HFFc6 (cell line): ENCODE measurements around the gene TPBG. TPM values are rescaled to one million over a fixed set of nuclear protein-coding genes. Genes with fewer than 3 reads are reported as not detected.
A peak's percentile ranks its signal among the peaks of the same experiment; 100 is the strongest.

Source experiments
- DNase-seq: peaks from one replicate; pipeline ENCODE4 v3.0.0-alpha.2; 2018
- H3K27ac Mint-ChIP-seq: 2 replicates; pipeline ENCODE4 v1.8.0; 2020; ENCODE audit warnings: mild to moderate bottlenecking, mixed read lengths
- H3K27me3 Mint-ChIP-seq: 2 replicates; pipeline ENCODE4 v1.8.0; 2021; ENCODE audit warnings: mild to moderate bottlenecking, moderate library complexity, mixed read lengths; ENCODE audit not compliant: insufficient read depth
- H3K36me3 Mint-ChIP-seq: 2 replicates; pipeline ENCODE4 v1.8.0; 2021; ENCODE audit warnings: low read depth, mixed read lengths
- H3K4me1 Mint-ChIP-seq: 2 replicates; pipeline ENCODE4 v1.8.0; 2020; ENCODE audit warnings: low read depth, mixed read lengths
- H3K4me3 Mint-ChIP-seq: 2 replicates; pipeline ENCODE4 v1.8.0; 2020; ENCODE audit warnings: mild to moderate bottlenecking, moderate library complexity, mixed read lengths
- H3K9me3 Mint-ChIP-seq: 2 replicates; pipeline ENCODE4 v1.8.0; 2020; ENCODE audit warnings: mild to moderate bottlenecking, mixed read lengths
- total RNA-seq, 6 experiments: library from RNA; stranded (reverse); fragmentation: NEBNext Ultra II Directional; extraction: Animal tissue kit (Norgen Biotek cat#: 25700); gene quantifications; 2 replicates in 1 of 6; 3 replicates in 5 of 6; pipeline ENCODE4 v1.2.3, GENCODE V29; 2021
- TF ChIP-seq, protein P1 (sequence below): fragments of 200-600 bp; sonication (generic); IDR thresholded peaks from 2 replicates; pipeline ENCODE4 v1.5.0; 2021; ENCODE audit warnings: antibody characterized with exemption, mild to moderate bottlenecking

The TPBG gene
- total RNA-seq, 6 experiments from 2014 or later: 70.0 to 123 (median 84.6) TPM

GRCh38 chr6:82361631-82362030 is 2.0 kb upstream of the TPBG start:
- Mint-ChIP-seq H3K9me3 (0 out of 2 replicates have a peak, but pooled peaks cover 3% of the 10 kb centered on the region), H3K27ac (peak overlapping the region; percentile 95), H3K27me3 (peaks cover 7% of the 10 kb centered on the region), H3K36me3 (peaks cover 21% of the 10 kb centered on the region), H3K4me3 (peak overlapping the region; percentile 99), H3K4me1 (peaks cover 46% of the 10 kb centered on the region)
- DNase-seq: no peak
- TF ChIP-seq, protein P1, sequence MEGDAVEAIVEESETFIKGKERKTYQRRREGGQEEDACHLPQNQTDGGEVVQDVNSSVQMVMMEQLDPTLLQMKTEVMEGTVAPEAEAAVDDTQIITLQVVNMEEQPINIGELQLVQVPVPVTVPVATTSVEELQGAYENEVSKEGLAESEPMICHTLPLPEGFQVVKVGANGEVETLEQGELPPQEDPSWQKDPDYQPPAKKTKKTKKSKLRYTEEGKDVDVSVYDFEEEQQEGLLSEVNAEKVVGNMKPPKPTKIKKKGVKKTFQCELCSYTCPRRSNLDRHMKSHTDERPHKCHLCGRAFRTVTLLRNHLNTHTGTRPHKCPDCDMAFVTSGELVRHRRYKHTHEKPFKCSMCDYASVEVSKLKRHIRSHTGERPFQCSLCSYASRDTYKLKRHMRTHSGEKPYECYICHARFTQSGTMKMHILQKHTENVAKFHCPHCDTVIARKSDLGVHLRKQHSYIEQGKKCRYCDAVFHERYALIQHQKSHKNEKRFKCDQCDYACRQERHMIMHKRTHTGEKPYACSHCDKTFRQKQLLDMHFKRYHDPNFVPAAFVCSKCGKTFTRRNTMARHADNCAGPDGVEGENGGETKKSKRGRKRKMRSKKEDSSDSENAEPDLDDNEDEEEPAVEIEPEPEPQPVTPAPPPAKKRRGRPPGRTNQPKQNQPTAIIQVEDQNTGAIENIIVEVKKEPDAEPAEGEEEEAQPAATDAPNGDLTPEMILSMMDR: no peak

DNA sequence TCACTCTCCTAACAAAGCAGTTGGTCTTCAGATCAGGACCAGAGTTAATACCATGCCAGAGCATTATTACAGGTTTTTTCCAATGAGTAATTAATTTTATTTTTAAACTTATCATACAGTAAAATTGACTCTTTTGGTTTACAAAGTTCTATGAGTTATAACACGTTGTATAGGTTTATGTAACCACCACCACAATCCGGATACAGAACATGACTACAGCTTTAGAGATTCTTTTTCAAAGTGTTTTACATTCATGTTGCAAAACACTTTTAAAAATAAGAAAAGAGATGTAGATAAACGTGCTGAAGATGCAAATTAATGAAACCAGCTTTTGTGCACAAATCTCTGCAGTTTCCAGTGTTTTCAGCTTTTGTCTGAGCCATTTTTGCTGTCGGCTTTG is 1.5 kb upstream of the TPBG start:
- Mint-ChIP-seq H3K9me3 (0 out of 2 replicates have a peak, but pooled peaks cover 3% of the 10 kb centered on the region), H3K4me1 (peaks cover 51% of the 10 kb centered on the region), H3K27me3 (peaks cover 7% of the 10 kb centered on the region), H3K27ac (peak overlapping the region; percentile 95), H3K4me3 (peak overlapping the region; percentile 99), H3K36me3 (peaks cover 25% of the 10 kb centered on the region)
- TF ChIP-seq, protein P1: no peak
- no peak for DNase-seq

DNA sequence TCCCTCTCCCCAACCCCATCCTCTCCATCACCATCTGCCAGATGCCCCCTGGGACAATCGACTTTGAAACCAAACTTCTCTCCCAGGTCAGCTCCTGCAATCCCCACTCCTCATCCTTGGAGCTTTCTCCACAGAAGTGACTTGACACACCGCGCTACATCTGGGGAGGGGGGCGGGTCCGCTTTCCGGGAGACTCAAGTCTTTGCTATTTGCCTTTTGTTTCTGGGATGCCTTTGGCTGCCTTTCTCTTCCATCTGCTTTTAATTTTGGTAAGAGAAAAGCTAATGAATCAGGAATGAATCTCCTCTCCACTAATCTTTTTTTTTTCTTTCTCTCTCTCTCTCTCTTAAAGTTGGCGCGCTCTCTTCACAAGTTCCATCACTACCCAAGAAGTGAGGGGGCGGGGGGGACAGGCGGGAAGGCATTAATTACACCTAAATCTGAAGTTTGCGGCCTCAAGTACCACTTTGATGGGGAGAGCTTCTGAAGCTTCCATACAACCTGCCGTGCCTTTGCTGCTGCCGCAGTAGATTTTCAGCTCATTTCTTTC is 664 bp upstream of the TPBG start:
- peaks cover 51% of the 10 kb centered on the region for H3K4me1 Mint-ChIP-seq
- peak; percentile 95 for DNase-seq
- peak overlapping the region; percentile 99 for H3K4me3 Mint-ChIP-seq
- TF ChIP-seq, protein P1: no peak
- H3K27me3 Mint-ChIP-seq: peaks cover 7% of the 10 kb centered on the region
- 0 out of 2 replicates have a peak, but pooled peaks cover 3% of the 10 kb centered on the region for H3K9me3 Mint-ChIP-seq
- H3K27ac Mint-ChIP-seq: peak overlapping the region; percentile 95
- H3K36me3 Mint-ChIP-seq: peaks cover 25% of the 10 kb centered on the region

DNA sequence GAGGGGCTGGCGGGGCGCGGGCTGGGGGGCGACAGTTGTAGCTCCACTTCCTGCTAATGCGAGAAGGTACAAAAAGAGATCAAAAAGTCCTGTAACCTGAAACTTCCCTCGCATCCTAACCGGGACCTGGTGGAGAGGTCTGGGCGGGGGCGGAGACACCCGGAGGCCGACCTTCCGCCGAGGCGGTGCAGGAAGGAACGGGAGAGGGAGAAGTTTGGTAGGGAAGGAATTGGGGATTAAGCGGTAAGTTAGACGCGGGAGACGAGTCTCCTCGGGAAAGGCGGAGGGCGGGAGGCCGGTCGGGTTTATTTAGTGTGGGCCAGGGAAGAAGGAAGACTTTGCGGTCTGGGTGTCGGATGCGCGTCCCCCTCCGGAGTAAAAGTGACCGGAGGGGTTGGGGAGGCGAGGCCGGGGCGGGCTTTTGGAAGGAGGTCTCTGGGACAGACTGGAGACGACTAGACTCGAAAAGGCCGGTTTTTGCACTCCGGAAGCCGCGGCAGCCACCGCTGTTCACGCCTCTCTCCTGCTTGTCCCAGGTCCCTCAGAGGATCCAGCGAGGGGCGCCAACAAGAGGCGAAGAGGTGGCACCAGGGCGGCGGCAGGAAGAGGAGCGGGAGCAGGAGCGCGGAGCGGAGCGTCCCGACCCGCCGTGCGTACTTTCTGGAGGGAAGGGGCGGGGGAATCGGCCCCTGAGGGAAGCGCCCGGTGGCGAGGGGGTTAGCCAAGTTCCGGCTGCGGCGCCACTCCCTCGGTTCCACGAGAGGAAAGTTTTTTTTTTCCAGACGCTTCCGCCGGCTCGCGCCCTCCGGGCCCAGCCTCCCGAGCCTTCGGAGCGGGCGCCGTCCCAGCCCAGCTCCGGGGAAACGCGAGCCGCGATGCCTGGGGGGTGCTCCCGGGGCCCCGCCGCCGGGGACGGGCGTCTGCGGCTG is 734 bp downstream of the TPBG start:
- DNase-seq: peak; percentile 60
- H3K27ac Mint-ChIP-seq: peak overlapping the region; percentile 95
- H3K27me3 Mint-ChIP-seq: peaks cover 7% of the 10 kb centered on the region
- peaks cover 25% of the 10 kb centered on the region for H3K36me3 Mint-ChIP-seq
- H3K4me1 Mint-ChIP-seq: peaks cover 65% of the 10 kb centered on the region
- TF ChIP-seq, protein P1: no peak
- H3K4me3 Mint-ChIP-seq: peak overlapping the region; percentile 99
- H3K9me3 Mint-ChIP-seq: 0 out of 2 replicates have a peak, but pooled peaks cover 3% of the 10 kb centered on the region

DNA sequence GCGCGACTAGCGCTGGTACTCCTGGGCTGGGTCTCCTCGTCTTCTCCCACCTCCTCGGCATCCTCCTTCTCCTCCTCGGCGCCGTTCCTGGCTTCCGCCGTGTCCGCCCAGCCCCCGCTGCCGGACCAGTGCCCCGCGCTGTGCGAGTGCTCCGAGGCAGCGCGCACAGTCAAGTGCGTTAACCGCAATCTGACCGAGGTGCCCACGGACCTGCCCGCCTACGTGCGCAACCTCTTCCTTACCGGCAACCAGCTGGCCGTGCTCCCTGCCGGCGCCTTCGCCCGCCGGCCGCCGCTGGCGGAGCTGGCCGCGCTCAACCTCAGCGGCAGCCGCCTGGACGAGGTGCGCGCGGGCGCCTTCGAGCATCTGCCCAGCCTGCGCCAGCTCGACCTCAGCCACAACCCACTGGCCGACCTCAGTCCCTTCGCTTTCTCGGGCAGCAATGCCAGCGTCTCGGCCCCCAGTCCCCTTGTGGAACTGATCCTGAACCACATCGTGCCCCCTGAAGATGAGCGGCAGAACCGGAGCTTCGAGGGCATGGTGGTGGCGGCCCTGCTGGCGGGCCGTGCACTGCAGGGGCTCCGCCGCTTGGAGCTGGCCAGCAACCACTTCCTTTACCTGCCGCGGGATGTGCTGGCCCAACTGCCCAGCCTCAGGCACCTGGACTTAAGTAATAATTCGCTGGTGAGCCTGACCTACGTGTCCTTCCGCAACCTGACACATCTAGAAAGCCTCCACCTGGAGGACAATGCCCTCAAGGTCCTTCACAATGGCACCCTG is 1.6 kb downstream of the TPBG start:
- peaks cover 7% of the 10 kb centered on the region for H3K27me3 Mint-ChIP-seq
- H3K4me3 Mint-ChIP-seq: peak overlapping the region; percentile 99
- H3K36me3 Mint-ChIP-seq: peaks cover 25% of the 10 kb centered on the region
- peaks cover 69% of the 10 kb centered on the region for H3K4me1 Mint-ChIP-seq
- TF ChIP-seq, protein P1: peak; percentile 42
- 0 out of 2 replicates have a peak, but pooled peaks cover 3% of the 10 kb centered on the region for H3K9me3 Mint-ChIP-seq
- no peak for DNase-seq
- H3K27ac Mint-ChIP-seq: peak overlapping the region; percentile 85
